ENCODE measurements around the gene DHRS9.

DNA sequence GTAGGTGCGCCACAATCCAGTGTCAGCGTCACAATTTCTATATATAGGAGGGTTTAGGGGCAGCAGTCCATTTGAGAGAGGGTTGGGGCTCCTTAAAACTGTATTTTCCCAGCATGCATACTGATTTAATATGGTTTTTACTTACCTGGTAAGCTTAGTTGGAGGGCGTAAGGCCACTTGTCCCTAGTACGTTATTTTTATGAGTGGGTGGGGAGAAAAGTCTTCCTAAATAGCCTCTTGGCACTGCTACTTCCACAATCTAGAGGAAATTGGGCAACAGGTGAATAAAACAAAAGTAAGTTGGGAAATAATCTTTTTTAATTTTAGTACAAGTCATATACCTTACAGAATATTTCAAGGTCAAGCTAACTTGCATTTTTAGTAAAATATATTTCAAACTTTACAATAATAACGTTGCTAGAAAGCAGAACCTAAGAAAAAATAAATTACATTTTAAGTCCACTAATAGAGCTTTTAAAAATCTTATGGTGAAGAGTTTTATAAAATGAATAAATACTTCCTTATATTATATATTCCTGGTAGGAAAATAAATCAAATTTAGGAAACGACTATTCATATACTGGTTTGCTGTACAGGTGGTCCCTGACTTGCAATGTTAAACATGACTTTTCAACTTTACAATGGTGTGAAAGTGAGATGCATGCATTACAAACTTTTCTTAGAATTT lies 20.9 kb downstream of the DHRS9 start:
- TF ChIP-seq, protein P1, sequence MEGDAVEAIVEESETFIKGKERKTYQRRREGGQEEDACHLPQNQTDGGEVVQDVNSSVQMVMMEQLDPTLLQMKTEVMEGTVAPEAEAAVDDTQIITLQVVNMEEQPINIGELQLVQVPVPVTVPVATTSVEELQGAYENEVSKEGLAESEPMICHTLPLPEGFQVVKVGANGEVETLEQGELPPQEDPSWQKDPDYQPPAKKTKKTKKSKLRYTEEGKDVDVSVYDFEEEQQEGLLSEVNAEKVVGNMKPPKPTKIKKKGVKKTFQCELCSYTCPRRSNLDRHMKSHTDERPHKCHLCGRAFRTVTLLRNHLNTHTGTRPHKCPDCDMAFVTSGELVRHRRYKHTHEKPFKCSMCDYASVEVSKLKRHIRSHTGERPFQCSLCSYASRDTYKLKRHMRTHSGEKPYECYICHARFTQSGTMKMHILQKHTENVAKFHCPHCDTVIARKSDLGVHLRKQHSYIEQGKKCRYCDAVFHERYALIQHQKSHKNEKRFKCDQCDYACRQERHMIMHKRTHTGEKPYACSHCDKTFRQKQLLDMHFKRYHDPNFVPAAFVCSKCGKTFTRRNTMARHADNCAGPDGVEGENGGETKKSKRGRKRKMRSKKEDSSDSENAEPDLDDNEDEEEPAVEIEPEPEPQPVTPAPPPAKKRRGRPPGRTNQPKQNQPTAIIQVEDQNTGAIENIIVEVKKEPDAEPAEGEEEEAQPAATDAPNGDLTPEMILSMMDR (IDR thresholded peaks at IDR 0.05): no peak
- no peak for TF ChIP-seq POLR2A (IDR thresholded peaks at IDR 0.05)

Data from uterus (tissue), 2 donors.